Ishikawa (cell line): ENCODE data around the gene ACTMAP.

Experiments used
- CEBPB ChIP-seq: IDR thresholded peaks from 2 replicates; pipeline ENCODE4 v1.6.1; 2012
- CREB1 ChIP-seq: IDR thresholded peaks from 2 replicates; pipeline ENCODE4 v1.6.1; 2012; ENCODE audit warnings: low read depth
- EGR1 ChIP-seq: IDR thresholded peaks from 2 replicates; pipeline ENCODE4 v1.6.1; 2012
- EP300 ChIP-seq: IDR thresholded peaks from 2 replicates; pipeline ENCODE4 v1.6.1; 2012; ENCODE audit warnings: borderline replicate concordance
- FOXM1 ChIP-seq: IDR thresholded peaks from 2 replicates; pipeline ENCODE4 v1.6.1; 2012; ENCODE audit warnings: low read depth, borderline replicate concordance
- NFIC ChIP-seq: IDR thresholded peaks from 2 replicates; pipeline ENCODE4 v1.6.1; 2012
- RAD21 ChIP-seq: IDR thresholded peaks from 2 replicates; pipeline ENCODE4 v1.6.1; 2012; ENCODE audit warnings: low read depth
- TAF1 ChIP-seq: IDR thresholded peaks from 2 replicates; pipeline ENCODE4 v1.6.1; 2012; ENCODE audit warnings: low read depth, mild to moderate bottlenecking
- TCF12 ChIP-seq: IDR thresholded peaks from 2 replicates; pipeline ENCODE4 v1.6.1; 2012; ENCODE audit warnings: low read depth
- TEAD4 ChIP-seq: IDR thresholded peaks from 2 replicates; pipeline ENCODE4 v1.6.1; 2012
- YY1 ChIP-seq: IDR thresholded peaks from 2 replicates; pipeline ENCODE4 v1.6.1; 2012; ENCODE audit warnings: low read depth
- ZBTB7A ChIP-seq: IDR thresholded peaks from 2 replicates; pipeline ENCODE4 v1.6.1; 2012; ENCODE audit warnings: low read depth
- TF ChIP-seq, protein P1 (sequence below): IDR thresholded peaks from 2 replicates; pipeline ENCODE4 v1.6.1; 2012
- TF ChIP-seq, protein P2 (sequence below): IDR thresholded peaks from 2 replicates; pipeline ENCODE4 v1.6.1; 2012; ENCODE audit warnings: low read depth, mild to moderate bottlenecking
- TF ChIP-seq, protein P3 (sequence below): IDR thresholded peaks from 2 replicates; pipeline ENCODE4 v1.6.1; 2012

The ACTMAP gene

DNA sequence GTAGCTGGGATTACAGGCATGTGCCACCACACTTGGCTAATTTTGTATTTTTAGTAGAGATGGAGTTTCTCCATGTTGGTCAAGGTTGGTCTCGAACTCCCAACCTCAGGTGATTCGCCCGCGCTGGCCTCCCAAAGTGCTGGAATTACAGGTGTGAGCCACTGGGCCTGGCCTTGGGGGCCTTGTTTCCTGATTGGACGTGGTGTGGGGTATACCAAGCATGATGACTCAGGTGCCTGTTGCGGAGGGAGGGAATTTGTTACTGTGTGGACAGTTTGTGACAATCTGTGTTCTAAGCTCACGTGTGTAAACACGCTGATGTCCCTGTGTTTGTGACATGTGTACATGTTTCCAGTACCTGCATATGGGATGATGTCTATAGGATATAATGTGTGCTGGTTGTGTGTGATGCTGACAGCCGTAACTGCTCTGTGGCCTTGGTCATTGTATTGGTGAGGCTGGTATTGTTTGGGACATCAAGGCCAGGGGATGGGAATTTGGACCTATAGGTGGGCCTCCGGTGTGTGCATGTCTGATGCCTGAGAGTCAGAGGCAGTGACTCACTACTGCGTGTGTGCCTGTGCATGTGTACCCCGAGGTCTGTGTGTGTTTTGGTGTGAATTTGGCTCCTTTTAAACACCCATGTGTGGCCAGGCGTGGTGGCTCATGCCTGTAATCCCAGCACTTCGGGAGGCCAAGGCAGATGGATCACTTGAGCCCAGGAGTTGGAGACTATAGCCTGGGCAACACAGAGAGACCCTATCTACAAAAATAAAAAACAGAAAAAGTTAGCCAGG is 47.1 kb upstream of the ACTMAP start:
- TF ChIP-seq EP300 = no peak
- TF ChIP-seq NFIC = no peak
- no peak for TF ChIP-seq CEBPB
- TF ChIP-seq CREB1 = no peak
- TF ChIP-seq, protein P1, sequence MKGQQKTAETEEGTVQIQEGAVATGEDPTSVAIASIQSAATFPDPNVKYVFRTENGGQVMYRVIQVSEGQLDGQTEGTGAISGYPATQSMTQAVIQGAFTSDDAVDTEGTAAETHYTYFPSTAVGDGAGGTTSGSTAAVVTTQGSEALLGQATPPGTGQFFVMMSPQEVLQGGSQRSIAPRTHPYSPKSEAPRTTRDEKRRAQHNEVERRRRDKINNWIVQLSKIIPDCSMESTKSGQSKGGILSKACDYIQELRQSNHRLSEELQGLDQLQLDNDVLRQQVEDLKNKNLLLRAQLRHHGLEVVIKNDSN = no peak
- TF ChIP-seq TCF12 = no peak
- no peak for TF ChIP-seq TEAD4
- TF ChIP-seq ZBTB7A = no peak
- TF ChIP-seq FOXM1 = no peak
- TF ChIP-seq RAD21 = no peak
- TF ChIP-seq, protein P2, sequence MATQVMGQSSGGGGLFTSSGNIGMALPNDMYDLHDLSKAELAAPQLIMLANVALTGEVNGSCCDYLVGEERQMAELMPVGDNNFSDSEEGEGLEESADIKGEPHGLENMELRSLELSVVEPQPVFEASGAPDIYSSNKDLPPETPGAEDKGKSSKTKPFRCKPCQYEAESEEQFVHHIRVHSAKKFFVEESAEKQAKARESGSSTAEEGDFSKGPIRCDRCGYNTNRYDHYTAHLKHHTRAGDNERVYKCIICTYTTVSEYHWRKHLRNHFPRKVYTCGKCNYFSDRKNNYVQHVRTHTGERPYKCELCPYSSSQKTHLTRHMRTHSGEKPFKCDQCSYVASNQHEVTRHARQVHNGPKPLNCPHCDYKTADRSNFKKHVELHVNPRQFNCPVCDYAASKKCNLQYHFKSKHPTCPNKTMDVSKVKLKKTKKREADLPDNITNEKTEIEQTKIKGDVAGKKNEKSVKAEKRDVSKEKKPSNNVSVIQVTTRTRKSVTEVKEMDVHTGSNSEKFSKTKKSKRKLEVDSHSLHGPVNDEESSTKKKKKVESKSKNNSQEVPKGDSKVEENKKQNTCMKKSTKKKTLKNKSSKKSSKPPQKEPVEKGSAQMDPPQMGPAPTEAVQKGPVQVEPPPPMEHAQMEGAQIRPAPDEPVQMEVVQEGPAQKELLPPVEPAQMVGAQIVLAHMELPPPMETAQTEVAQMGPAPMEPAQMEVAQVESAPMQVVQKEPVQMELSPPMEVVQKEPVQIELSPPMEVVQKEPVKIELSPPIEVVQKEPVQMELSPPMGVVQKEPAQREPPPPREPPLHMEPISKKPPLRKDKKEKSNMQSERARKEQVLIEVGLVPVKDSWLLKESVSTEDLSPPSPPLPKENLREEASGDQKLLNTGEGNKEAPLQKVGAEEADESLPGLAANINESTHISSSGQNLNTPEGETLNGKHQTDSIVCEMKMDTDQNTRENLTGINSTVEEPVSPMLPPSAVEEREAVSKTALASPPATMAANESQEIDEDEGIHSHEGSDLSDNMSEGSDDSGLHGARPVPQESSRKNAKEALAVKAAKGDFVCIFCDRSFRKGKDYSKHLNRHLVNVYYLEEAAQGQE = no peak
- TF ChIP-seq, protein P3, sequence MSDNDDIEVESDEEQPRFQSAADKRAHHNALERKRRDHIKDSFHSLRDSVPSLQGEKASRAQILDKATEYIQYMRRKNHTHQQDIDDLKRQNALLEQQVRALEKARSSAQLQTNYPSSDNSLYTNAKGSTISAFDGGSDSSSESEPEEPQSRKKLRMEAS = no peak
- TF ChIP-seq EGR1 = no peak
- no peak for TF ChIP-seq TAF1
- no peak for TF ChIP-seq YY1

DNA sequence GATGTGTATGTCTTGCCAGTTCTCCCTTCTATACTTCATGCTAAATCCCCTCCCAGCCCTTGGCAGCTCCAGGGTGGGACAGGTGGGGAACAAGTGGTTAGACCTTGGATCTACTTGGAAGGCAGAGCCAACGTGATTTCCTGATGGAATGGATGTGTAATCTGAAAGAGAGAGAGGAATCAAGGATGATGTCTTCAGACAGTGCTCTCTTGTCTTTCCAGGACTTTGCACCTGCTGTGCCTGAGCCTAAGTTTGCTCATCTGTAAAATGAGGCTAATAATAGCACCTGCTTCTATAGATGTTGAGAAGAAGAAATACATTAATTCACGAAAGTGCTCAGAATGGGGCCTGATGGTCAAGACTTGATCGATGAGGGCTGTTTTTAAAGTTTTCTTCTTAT is 41.7 kb upstream of the ACTMAP start:
- no peak for TF ChIP-seq CREB1
- no peak for TF ChIP-seq ZBTB7A
- no peak for TF ChIP-seq RAD21
- TF ChIP-seq NFIC = no peak
- TF ChIP-seq TEAD4 = no peak
- TF ChIP-seq FOXM1 = no peak
- TF ChIP-seq, protein P2 = no peak
- TF ChIP-seq, protein P1 = no peak
- TF ChIP-seq TCF12 = no peak
- TF ChIP-seq, protein P3 = no peak
- TF ChIP-seq YY1 = no peak
- TF ChIP-seq EP300 = no peak
- TF ChIP-seq CEBPB = no peak
- TF ChIP-seq EGR1 = no peak
- TF ChIP-seq TAF1 = no peak

DNA sequence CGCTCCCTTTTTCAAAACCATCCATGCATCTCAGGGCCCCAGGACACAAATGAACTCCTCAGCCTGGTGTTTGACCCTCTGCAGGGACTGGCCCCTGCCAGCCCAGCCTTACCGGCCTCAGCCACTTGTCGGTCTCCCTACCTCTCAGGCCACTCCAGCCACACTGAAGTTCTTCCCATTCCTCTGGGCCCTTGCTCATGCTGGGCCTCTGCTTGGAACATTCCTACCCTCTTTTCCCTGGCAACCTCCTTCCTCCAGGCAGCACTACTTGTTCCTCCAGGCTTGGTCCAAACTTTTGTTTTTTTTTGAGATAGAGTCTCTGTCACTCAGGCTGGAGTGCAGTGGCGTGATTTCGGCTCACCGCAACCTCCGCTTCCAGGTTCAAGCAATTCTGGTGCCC is 41.1 kb upstream of the ACTMAP start:
- TF ChIP-seq TEAD4 (no peak), NFIC (no peak), EP300 (no peak)

DNA sequence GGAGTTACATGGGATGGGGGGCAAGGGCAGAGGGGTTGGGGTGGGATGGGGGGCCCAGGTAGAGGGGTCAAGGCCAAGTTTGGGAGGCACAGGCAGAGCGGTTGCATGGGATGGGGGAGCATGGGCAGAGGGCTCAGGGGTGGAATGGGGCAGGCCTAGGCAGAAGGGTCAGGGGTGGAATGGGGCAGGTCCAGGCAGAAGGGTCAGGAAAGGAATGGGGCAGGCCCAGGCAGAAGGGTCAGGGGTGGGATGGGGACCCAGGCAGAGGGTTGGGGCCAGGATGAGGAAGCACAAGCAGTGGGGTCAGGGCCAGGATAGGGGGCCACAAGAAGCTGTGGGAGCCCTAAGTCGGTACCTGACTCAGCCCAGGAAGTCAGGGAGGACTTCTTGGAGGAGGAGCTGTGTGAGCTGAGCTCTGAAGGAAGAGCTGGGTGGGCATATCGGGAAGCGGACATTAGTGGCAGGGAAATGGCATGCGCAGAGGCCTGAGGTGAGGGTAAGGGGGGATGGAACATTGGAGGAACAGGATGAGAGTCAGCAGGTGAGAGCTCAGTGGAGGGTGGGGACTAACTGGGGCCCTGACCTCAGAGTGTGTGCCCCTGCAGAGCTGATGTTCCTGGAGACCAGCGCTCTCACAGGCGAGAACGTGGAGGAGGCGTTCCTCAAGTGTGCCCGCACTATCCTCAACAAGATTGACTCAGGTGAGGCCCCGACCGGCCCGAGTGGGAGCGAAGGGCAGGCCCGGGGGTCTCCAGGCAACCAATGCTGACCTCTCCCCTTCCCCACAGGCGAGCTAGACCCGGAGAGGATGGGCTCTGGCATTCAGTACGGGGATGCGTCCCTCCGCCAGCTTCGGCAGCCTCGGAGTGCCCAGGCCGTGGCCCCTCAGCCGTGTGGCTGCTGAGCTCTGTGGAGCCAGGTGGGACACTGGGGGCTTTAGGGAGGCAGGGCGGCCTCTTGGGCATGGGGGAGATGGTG is 36.1 kb upstream of the ACTMAP start:
- TF ChIP-seq YY1 = no peak
- TF ChIP-seq TAF1 = no peak
- TF ChIP-seq TEAD4 = no peak
- TF ChIP-seq EP300 = no peak
- no peak for TF ChIP-seq CREB1
- TF ChIP-seq EGR1 = no peak
- TF ChIP-seq RAD21 = no peak
- TF ChIP-seq, protein P1 = no peak
- TF ChIP-seq TCF12 = no peak
- TF ChIP-seq NFIC = no peak
- no peak for TF ChIP-seq FOXM1
- TF ChIP-seq, protein P3 = no peak
- TF ChIP-seq, protein P2 = no peak
- TF ChIP-seq CEBPB = no peak
- TF ChIP-seq ZBTB7A = no peak
